HG02981 (cell line): Measurements from ENCODE around the gene GAN.

Experiments
- ATAC-seq: cut with Tn5 transposase; IDR thresholded peaks from one replicate; pipeline ENCODE4 v1.9.1; 2021; ENCODE audit warnings: mild to moderate bottlenecking, moderate library complexity; ENCODE audit not compliant: unreplicated experiment

Gene GAN, protein sequence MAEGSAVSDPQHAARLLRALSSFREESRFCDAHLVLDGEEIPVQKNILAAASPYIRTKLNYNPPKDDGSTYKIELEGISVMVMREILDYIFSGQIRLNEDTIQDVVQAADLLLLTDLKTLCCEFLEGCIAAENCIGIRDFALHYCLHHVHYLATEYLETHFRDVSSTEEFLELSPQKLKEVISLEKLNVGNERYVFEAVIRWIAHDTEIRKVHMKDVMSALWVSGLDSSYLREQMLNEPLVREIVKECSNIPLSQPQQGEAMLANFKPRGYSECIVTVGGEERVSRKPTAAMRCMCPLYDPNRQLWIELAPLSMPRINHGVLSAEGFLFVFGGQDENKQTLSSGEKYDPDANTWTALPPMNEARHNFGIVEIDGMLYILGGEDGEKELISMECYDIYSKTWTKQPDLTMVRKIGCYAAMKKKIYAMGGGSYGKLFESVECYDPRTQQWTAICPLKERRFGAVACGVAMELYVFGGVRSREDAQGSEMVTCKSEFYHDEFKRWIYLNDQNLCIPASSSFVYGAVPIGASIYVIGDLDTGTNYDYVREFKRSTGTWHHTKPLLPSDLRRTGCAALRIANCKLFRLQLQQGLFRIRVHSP

DNA sequence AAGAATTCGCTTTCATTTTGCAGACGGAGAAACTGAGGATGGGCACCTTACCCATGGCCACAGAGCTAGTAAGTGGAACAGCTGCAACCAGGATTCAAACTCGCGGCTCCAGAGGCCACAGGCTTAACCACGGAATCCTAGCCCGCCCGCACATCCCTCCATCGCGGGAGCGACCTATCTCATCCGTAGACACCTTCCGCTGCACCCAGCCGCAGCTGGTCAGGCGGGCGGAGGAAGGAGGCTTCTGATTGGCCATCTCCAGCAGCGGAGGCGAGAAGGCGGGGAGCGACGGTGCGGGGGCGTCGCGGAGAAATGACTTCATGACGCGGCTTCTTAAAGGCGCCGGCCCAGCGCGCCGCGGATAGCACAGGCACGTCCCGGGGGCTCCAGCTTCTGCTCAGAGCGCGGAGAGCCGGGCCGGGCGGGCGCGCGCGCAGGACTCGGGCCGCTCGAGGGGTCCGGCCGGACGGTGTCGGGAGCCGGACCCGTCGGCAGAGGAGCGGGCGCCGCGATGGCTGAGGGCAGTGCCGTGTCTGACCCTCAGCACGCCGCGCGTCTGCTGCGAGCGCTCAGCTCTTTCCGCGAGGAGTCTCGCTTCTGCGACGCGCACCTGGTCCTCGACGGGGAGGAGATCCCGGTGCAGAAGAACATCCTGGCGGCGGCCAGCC lies at the start of gene GAN:
TSS of gene GAN (plus strand) at position 360 of the 668 bp plus-strand sequence. CDS start at position 512, 152 bp downstream.
- ATAC-seq, result peak; percentile 97

- no peak for ATAC-seq
These were observed 49.7 kb upstream of the GAN start for GRCh38 chr16:81265052-81265451.

- no peak for ATAC-seq
These were observed 48.9 kb upstream of the GAN start for GRCh38 chr16:81265658-81266451.

GRCh38 chr16:81266680-81267095 lies 48.1 kb upstream of the GAN start:
- no peak for ATAC-seq

- ATAC-seq, result no peak
These were observed 46.3 kb upstream of the GAN start for GRCh38 chr16:81268509-81268908.

GRCh38 chr16:81273223-81273950 lies 41.4 kb upstream of the GAN start:
- ATAC-seq, result no peak

GRCh38 chr16:81275064-81275532 lies 39.7 kb upstream of the GAN start:
- ATAC-seq, result no peak

DNA sequence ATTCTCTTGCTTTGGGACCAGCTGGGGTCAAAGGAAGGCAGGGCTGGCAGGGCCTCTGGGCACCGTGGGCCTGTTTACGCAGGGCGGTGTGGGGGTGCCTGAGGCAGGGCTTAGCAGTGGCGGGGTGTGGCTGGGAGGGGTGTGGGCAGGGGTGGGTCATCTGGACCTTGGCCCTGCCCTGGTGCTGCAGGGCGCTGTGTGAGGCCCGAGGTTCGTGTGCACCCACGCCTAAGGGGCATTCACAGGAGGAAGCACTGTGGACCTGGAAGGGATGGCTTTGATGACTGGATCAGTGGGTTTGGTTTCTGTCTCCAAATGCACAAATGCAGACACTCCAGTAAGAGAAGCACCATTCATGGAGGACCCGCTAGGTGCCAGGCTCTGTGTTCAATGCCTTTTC lies 39.0 kb upstream of the GAN start:
- no peak for ATAC-seq

- ATAC-seq, result no peak
These were observed 38.4 kb upstream of the GAN start for GRCh38 chr16:81276323-81276722.

DNA sequence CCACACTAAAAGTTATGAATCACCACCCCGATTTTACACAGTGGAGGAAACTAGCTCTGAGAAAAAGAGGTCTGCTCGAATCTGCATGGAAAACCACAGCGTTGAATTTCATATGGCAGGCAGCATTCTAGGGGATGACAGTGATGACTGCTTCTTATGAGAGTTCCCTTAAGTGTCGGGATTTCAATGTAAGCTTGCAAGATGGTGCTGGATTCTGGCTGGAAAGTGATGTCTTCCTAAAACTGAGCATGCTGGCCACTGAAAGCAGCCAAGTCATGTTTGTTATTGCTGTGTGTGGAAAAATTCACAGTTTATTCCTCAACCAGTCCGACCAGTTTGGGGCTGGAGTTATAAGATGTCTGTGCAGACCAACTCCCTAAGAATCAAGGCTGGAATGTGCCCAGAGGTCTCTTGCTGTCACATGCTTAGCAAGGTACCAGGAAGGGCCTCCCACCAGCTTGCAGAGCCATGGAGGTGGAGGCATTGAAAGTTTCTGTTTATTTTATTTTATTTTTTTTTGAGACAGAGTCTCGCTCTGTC lies 37.2 kb upstream of the GAN start:
- no peak for ATAC-seq

DNA sequence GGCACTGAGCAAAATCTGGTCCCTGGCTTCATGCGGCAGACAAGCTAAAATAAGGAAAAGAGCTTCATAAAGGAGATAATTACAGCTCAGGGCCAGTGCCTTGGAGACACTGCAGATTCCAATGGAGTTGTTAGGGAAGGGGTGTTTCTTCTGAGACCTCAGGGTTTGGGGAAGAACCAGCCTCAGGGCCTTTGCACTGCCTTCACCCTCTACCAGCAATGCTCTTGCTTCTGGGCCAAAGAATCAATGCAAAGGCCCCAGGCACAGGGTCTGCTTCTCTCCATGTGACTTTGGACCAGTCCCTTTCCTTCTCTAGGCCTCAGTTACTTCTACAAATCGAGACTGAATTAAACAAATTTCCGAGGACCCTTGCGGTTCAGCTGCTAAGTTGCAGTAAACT lies 36.2 kb upstream of the GAN start:
- no peak for ATAC-seq

DNA sequence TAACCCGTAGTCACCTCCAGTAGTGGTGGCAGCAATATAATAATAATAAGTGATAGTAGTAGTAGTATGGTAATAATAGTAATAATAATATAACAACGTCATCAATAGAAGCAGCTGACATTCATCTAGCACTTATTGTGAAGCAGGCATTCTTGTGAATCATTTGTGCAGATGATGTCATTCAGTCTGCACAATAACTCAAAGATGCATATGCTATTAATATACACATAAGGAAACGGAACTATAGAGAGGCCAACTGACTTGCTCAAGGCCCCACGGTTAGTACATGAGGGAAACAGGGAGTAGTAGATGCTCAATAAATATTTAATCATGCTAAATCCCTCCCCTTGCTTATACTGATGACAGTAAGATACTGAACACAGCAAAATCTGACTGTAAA lies 35.4 kb upstream of the GAN start:
- no peak for ATAC-seq

DNA sequence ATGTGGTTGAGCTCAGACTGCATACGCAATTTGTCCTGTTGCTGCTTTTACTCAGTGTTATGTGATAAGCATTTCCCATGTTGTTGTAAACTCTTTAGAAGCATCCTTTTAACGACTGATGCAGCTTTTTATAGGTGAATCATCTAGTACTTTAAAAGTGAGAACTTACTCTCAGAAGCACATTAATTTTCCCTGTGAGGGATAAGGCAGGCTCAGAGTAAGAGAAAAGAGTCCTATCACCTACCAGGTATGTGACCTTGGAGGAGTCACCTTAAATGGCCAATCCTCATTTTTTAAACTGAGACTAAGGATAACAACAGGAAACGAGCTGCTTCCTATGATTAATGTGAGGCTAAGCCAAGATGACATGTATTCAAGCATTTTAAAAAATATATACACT lies 34.4 kb upstream of the GAN start:
- ATAC-seq, result no peak

DNA sequence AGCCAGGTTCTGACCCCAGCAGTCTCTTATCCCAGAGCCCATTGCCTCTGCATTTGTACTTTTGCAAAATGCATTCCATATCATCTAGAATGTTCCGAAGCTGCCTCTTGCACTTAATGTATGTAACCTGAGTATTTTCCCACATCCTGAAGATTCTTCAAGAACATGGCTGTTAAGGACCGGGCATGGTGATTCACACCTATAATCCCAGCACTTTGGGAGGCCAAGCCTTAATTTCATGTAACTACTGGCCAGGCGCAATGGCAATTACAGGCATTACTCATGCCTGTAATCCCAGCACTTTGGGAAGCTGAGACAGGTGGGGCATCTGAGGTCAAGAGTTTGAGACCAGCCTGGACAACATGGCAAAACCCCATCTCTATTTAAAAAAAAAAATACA lies 31.7 kb upstream of the GAN start:
- no peak for ATAC-seq

DNA sequence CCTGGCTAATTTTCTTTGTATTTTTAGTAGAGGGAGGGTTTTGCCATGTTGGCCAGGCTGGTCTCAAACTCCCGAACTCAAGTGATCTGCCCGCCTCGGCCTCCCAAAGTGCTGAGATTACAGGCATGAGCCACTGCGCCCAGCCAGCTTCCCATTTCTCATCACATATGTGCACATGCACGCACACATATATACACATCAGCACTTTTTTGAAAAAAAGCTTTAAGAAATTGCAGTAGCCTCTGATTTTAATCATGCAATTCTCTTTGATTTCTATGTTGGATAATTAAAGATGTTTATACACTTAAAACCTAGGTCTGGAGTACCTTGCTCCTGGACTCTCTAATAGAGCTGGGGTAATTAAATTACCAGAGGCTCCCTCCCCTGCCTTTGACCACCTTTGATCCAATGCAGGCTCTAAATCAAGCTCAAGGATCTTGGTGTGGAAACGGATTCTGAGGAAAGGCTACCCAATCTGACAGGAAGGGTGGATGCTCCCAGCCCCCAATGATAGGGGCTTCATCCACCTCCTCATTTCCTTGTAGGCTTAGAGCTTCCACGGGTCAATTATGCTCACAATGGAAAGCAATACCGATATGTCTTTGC lies 29.7 kb upstream of the GAN start:
- no peak for ATAC-seq

GRCh38 chr16:81286190-81286589 lies 28.6 kb upstream of the GAN start:
- no peak for ATAC-seq

GRCh38 chr16:81291117-81291516 lies 23.6 kb upstream of the GAN start:
- ATAC-seq, result no peak

DNA sequence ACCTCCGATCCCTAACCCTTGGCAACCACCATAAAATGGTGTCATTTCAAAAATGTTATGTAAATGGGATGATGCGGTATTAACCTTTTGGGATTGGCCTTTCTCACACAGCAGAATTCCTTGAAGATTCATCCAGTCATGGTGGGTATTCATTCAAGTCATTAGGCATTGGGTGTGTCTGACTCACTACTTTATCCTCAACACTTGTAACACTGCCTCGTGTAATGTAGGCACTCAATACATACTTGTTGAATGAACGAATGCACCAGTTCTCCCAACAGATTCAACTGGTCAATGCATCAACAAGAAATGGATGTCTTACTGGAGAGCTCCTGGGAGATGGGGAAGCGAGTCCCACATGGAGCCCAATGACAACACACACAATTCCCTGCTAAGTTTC lies 21.8 kb upstream of the GAN start:
- no peak for ATAC-seq

DNA sequence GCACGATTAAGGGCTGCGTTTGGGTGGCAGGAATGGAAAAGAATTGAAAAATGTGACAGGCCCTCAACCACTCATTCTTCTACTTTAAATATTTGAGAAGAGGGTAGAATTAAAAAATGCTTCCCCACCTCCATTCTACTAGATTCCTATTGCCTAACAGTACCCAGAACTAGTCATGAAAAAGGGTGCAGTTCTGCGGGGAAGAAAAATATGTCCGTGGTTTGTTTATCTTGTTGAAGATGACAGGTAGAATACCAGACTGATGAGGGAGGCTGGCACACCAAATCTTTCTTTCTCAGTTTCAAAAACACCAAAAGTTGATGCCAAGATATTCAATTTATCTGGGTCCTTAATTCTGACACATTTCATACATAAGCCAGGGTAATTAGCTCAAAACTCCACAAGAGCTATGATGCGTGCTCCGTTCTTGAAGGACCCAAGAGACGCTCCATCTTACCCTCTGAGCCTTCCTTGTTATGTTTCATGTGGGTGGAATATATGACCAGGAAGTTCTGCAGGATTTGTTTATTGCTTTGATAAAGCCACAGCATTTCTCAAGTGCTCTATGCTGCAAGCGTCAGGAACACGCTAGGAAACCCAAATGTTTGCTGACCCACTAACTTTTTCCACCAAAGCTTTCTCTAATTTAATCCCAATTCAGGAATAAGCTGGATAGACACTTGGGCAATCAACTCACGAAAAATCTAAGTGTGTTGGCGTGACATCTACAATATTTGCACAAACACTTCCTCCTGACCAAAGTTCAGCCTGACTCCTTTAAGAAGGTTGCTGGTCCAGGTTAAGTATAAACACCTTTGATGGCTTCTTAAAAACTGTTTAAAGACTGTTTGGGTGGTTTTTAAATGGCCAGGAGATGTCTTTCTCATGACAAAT lies 20.6 kb upstream of the GAN start:
- ATAC-seq, result no peak
